Aorta (tissue), 5 donors: Measurements from ENCODE around the gene PITX2. TPM values are rescaled to one million over a fixed set of nuclear protein-coding genes. Genes with fewer than 3 reads are reported as not detected.

Source experiments
- ATAC-seq: fragments of 200-7000 bp; cut with Tn5 transposase; one replicate; pipeline ENCODE4 v1.9.1; 2022; ENCODE audit warnings: moderate library complexity; ENCODE audit not compliant: low FRiP score
- DNase-seq, 2 donors: peaks; one replicate each; pipeline ENCODE4 v3.0.0-alpha.2; 2020
- H3K27ac ChIP-seq, 2 donors: one replicate each; pipeline ENCODE4 v1.5.1; 2013; ENCODE audit warnings: low read length in 2 of 2, mild to moderate bottlenecking in 2 of 2, moderate library complexity in 2 of 2, control low read depth in 1 of 2, inconsistent platforms in 1 of 2, low read depth in 1 of 2
- H3K27me3 ChIP-seq, 2 donors: one replicate each; pipeline ENCODE4 v1.6.1; 2013; ENCODE audit warnings: control low read depth in 1 of 2, low read length in 1 of 2, mild to moderate bottlenecking in 1 of 2, moderate library complexity in 1 of 2; ENCODE audit not compliant: insufficient read depth in 2 of 2, control insufficient read depth in 1 of 2
- H3K36me3 ChIP-seq, 2 donors: one replicate each; pipeline ENCODE4 v1.6.1; 2013; ENCODE audit warnings: control low read depth in 1 of 2, low read length in 1 of 2, mild to moderate bottlenecking in 1 of 2; ENCODE audit not compliant: insufficient read depth in 2 of 2, control insufficient read depth in 1 of 2
- H3K4me1 ChIP-seq, 2 donors: one replicate each; pipeline ENCODE4 v1.6.1; 2013; ENCODE audit warnings: low read length in 2 of 2, control low read depth in 1 of 2, mild to moderate bottlenecking in 1 of 2, moderate library complexity in 1 of 2; ENCODE audit not compliant: insufficient read depth in 2 of 2, control insufficient read depth in 1 of 2
- H3K4me3 ChIP-seq, 2 donors: one replicate each; pipeline ENCODE4 v1.5.1; 2013; ENCODE audit warnings: low read length in 2 of 2, control low read depth in 1 of 2, mild to moderate bottlenecking in 1 of 2
- H3K9me3 ChIP-seq: one replicate; pipeline ENCODE4 v1.6.1; 2013; ENCODE audit warnings: mild to moderate bottlenecking, low read length; ENCODE audit not compliant: control insufficient read depth
- WGBS, 2 donors: extraction: QIAGEN DNeasy Blood & Tissue Kit; methylation state at CpG; one replicate each; pipeline ENCODE4 v1.1.7; 2013; 5-methylcytosine and 5-hydroxymethylcytosine counted together
- intact Hi-C, 2 donors: fragments of 100-400 bp; cut with DNase I; formaldehyde crosslinking; loops; one replicate each; pipeline versions ENCODE4 v1.14.2 to v1.15.0; 2022
- polyA plus RNA-seq, 2 donors: library from polyadenylated mRNA; stranded (reverse); fragments of 200-250 nt; gene quantifications; one replicate each; pipeline ENCODE4 v1.2.3, GENCODE V29; 2013
- total RNA-seq, 2 donors: library from RNA; stranded (reverse); fragmentation: NEBNext Ultra II Directional; extraction: Animal tissue kit (Norgen Biotek cat#: 25700); gene quantifications; one replicate each; pipeline ENCODE4 v1.2.1, GENCODE V29; 2021
- donor health status: healthy with polysubstance abuse.
- donor health status: Bipolar disorder and iron deficiency.
- donor health status: DM: no; HTN: no; CAD: no.
- donor health status: DM: no; HTN: no; CAD: no.
- donor health status: DM: yes; HTN: yes; CAD: no.

PITX2 gene
- total and polyA plus RNA-seq, 4 donors = 0.31 to 1.0 TPM; not detected in 2

DNA sequence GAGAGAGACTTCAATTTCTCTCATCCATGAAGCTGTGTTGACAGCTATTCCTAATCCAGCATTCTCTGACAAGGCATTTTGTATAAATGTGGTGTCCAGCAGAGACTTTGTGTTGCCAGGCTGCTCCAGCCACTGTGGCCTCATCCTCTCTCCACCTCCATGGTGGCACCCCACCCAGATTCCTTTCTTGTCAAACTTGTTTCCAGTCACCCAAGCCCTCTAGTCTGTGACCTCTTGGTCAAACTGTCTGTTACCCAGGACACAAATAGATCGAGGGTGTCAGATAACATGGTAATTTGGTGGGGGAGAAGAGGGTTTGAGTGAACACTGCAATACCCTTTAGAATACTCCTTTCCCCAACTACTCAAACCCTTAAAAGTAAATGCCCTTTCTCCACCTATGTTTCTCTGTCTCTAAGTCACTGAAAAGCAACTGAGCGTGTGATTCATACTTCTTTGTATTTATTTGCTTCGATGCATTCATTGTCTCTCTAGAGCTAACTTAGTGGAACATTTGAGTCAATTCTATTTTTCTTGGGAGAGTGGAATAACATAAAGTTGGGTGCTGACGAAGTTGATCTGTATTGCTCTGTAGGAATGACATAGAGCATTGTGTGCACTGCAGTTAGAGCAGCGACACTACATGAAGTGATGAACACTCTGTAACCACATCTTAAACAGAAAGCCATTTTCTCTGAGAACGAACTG, 13.7 kb downstream of the PITX2 start:
- no peaks in the 10 kb centered on the region for H3K9me3 ChIP-seq
- H3K27ac ChIP-seq = no peak overlapping the region
- no peak overlapping the region for H3K4me3 ChIP-seq
- H3K27me3 ChIP-seq = no peaks in the 10 kb centered on the region
- intact Hi-C loops = no loop called here
- DNase-seq = no peak
- WGBS, 2 donors = 24 to 27% methylated on average over 6 of the region's 6 CpGs
- H3K4me1 ChIP-seq = no peaks in the 10 kb centered on the region
- H3K36me3 ChIP-seq = no peaks in the 10 kb centered on the region
- no peak for ATAC-seq

DNA sequence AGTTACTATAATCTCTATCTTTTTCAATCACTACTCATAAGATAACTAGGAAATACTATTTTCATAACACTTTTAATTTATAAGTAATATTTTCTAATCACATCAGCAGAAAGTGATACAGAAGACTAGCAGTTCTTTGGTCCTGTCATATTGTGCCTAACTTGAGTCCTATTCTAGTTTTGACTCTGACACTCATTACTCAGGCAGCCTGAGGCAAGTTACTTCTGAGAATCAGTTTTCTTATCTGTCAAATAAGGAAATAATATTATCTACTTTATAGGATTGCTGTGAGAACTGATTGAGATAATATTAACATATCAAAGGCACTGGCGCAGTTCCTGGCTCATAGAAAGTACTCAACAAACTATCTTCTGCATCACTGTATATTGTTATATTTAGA, 17.8 kb downstream of the PITX2 start:
- Histone ChIP-seq H3K4me3 (no peak overlapping the region), H3K27me3 (no peaks in the 10 kb centered on the region), H3K36me3 (no peaks in the 10 kb centered on the region), H3K4me1 (no peaks in the 10 kb centered on the region), H3K27ac (no peak overlapping the region), H3K9me3 (no peaks in the 10 kb centered on the region)
- ATAC-seq = no peak
- WGBS, 2 donors = 73 to 87% methylated on average over 1 of the region's 1 CpG
- intact Hi-C loops = no loop called here
- DNase-seq = no peak

DNA sequence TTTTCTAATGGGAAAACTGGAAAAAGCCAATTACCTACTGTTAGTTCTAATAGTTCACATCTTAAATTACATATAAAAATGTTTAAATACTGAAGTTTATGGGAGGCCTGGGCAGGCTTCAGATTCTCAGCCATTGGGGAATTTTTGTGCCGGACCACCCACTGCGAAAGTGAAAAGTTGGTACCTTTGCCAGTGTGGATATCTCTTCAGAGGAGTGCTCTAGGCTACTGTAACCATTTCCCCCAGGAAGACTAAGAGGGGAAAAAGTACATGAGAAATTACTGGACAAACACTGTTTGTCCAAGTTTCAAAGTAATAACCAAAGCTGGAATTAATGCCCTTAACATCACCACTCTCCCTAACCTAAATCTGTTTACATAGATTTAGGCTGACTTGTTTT, 20.8 kb downstream of the PITX2 start:
- Histone ChIP-seq H3K27me3 (no peaks in the 10 kb centered on the region), H3K9me3 (no peaks in the 10 kb centered on the region), H3K4me1 (no peaks in the 10 kb centered on the region), H3K36me3 (no peaks in the 10 kb centered on the region), H3K4me3 (no peak overlapping the region), H3K27ac (no peak overlapping the region)
- intact Hi-C loops = no loop called here
- no peak for DNase-seq
- WGBS, 2 donors = 88 to 91% methylated on average over 2 of the region's 2 CpGs
- no peak for ATAC-seq

DNA sequence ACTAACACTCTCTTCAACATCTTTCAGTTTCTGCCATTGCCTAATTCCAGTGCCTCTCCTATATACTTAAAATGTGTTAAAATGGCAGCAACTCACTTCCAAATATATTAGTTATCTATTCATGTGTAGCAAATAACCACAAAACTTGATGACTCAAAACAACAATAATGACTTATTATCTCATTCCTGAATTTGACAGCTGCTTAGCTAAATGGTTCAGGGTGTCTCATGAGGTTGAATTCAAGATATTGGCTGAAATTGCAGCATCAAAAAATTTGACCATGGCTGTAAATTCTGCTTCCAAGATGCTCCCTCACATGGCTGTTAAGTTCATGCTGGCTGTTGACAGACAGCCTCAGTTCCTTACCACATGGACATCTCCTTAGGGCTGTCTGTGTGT, 25.3 kb downstream of the PITX2 start:
- DNase-seq (no peak), ATAC-seq (no peak)
- peaks cover 4% of the 10 kb centered on the region for H3K9me3 ChIP-seq
- no peak overlapping the region for H3K27ac ChIP-seq
- H3K27me3 ChIP-seq = no peaks in the 10 kb centered on the region
- H3K4me1 ChIP-seq = no peaks in the 10 kb centered on the region
- H3K36me3 ChIP-seq = no peaks in the 10 kb centered on the region
- no peak overlapping the region for H3K4me3 ChIP-seq
- intact Hi-C loops = no loop called here

DNA sequence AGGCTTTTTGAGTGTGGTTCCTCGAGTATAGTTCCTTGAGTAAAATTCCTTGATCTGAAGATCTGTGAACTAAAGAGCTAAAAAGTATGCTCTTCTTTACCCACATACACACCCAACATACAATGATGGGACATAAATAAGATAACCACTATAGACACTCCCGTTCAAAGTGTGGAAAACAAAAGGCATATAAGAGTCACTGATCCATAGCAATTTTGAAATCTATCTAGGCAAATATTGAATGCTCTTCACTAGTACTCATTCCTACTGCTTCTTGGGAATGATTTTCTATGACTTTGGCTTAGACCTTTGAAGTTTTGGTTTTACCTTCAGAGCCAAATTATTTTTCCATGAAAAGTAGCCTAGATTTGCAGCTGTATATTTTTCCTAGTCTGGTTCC, 26.4 kb downstream of the PITX2 start:
- H3K36me3 ChIP-seq = no peaks in the 10 kb centered on the region
- no peak for DNase-seq
- no peak overlapping the region for H3K27ac ChIP-seq
- intact Hi-C loops = no loop called here
- no peaks in the 10 kb centered on the region for H3K4me1 ChIP-seq
- WGBS, 2 donors = 89 to 95% methylated on average over 2 of the region's 2 CpGs
- peaks cover 4% of the 10 kb centered on the region for H3K9me3 ChIP-seq
- no peak for ATAC-seq
- no peaks in the 10 kb centered on the region for H3K27me3 ChIP-seq
- no peak overlapping the region for H3K4me3 ChIP-seq

DNA sequence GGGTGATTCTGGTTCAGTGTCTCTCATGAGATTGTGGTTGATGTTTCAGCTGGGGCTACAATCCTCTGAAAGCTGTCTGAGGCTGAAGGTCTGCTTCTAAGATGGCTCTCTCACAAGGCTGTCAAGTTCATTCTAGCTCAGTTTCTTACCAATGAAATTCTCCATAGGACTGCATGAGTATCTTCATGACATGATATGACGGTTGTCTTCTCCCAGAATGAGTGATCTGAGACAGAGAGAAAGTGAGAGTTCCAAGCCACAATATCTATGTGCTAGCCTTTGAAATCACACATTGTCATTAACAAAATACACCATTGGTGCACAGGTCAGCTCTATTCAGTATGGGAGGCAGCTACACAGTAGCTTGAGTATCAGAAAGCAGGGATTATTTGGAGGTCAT, 27.3 kb downstream of the PITX2 start:
- Histone ChIP-seq H3K9me3 (peaks cover 4% of the 10 kb centered on the region), H3K4me3 (no peak overlapping the region), H3K36me3 (no peaks in the 10 kb centered on the region), H3K4me1 (no peaks in the 10 kb centered on the region), H3K27ac (no peak overlapping the region), H3K27me3 (no peaks in the 10 kb centered on the region)
- WGBS, 2 donors = 84 to 85% methylated on average over 1 of the region's 1 CpG
- intact Hi-C loops = no loop called here
- DNase-seq (no peak), ATAC-seq (no peak)

DNA sequence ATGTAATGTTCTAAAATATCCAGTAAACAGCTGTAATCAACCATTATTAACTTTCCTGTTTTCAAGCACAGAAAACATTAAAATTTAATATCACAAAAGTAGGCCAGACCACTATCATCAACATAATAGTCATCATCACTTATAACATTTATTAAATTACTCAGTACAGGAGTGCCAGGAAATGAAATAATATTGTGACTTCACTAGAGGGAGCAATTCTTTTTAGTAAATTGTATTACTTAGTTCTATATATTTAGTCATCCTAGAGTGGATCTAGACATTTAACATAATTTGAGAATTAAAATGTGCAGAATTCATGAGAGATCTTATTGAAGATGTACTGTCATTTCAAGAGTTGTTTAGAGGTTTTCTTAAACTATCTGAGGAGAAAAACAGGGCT, 33.6 kb downstream of the PITX2 start:
- H3K27ac ChIP-seq = no peak overlapping the region
- H3K4me1 ChIP-seq = no peaks in the 10 kb centered on the region
- intact Hi-C loops = no loop called here
- no peaks in the 10 kb centered on the region for H3K36me3 ChIP-seq
- no peak overlapping the region for H3K4me3 ChIP-seq
- H3K27me3 ChIP-seq = no peaks in the 10 kb centered on the region
- no peak for DNase-seq
- no peak for ATAC-seq
- no peaks in the 10 kb centered on the region for H3K9me3 ChIP-seq

DNA sequence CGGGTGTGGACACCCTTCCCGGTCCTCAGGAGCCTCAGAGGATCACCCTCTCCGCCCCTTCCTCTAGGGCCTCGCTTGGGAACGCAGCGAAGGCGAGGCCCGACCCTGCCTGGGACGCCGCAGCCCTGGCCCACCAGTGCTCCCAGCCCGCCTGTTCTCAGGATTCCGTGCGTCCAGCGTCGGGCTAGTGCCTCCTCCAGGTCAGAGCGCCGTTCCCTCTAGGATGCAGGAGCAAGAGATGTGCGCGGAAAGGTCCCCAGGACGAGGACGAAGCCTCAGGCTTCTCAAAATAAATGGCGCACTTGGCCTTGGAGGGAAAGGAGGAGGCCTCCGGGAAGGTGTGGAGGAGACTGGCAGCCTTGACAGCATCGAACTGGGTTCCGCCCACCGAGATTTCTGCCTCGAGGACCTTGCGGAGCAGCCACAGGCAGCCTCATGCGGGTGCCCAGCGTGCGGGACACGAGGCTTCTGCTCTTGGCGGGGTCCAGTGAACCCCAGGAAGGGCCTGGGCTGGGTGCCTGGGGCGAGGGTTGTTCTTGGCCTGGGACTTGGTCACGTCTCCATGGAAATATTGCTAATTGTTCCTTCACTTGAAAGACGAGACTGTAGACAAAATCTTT, 35.1 kb downstream of the PITX2 start:
- WGBS, 2 donors = 90 to 92% methylated on average over 36 of the region's 36 CpGs
- ATAC-seq (no peak), DNase-seq (no peak)
- H3K27me3 ChIP-seq = no peaks in the 10 kb centered on the region
- H3K27ac ChIP-seq = no peak overlapping the region
- H3K4me3 ChIP-seq = no peak overlapping the region
- no peaks in the 10 kb centered on the region for H3K9me3 ChIP-seq
- H3K4me1 ChIP-seq = no peaks in the 10 kb centered on the region
- no peaks in the 10 kb centered on the region for H3K36me3 ChIP-seq
- intact Hi-C loops = no loop called here

DNA sequence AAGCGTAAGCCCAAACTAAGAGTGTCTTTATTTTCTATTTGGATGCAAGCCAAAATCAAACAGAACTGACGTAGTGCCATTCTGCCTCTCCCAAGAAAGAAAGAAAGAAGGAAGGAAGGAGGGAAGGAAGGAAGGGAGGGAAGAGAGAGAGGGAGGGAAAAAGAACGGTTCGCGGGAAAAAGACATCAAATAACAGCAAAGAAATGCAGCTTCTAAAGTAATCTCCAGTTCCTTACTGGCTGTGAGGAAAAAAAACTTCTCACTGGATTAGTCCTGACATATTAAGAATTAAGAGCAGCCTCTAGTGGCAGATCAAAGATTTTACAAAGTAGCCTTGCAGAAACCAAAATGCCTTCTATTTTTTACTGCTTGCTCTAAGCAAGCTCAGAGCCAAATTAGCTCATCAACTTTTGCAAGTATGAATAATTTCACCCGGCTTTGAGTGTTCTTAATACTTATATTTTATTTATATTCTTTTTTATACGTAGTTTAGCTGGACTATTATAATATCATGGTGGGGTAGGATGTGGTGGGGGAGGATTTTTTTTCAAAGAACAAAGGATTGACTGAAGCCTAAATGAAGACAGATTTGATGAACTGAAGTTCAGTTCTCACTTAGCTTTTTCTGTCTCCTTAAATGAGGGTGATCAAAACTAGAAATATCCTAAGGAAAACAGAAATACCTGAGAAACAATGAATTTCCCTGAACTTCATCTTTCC, 36.6 kb downstream of the PITX2 start:
- no peak overlapping the region for H3K4me3 ChIP-seq
- no peaks in the 10 kb centered on the region for H3K36me3 ChIP-seq
- WGBS, 2 donors = 17% methylated on average over 7 of the region's 7 CpGs
- DNase-seq = no peak
- H3K27ac ChIP-seq = no peak overlapping the region
- no peaks in the 10 kb centered on the region for H3K9me3 ChIP-seq
- intact Hi-C loops = no loop called here
- peak; percentile 67 for ATAC-seq
- H3K4me1 ChIP-seq = no peaks in the 10 kb centered on the region
- no peaks in the 10 kb centered on the region for H3K27me3 ChIP-seq
